Prostate gland (tissue), 2 donors: Measurements from ENCODE around the gene TLR9. TPM values are rescaled to one million over a fixed set of nuclear protein-coding genes. Genes with fewer than 3 reads are reported as not detected.

Experiments
- DNase-seq: peaks from one replicate; pipeline ENCODE4 v3.0.0-alpha.2; 2019; ENCODE audit warnings: low spot score
- H3K27ac ChIP-seq, 2 donors: fragments of 200-600 bp; sonication (generic); 2 replicates each; pipeline ENCODE4 v1.5.1; 2017 to 2019
- H3K27me3 ChIP-seq: fragments of 200-600 bp; sonication (generic); replicated peaks from 2 replicates; pipeline ENCODE4 v1.5.1; 2019; ENCODE audit not compliant: insufficient read depth
- H3K36me3 ChIP-seq, 2 donors: fragments of 200-600 bp; sonication (generic); 1 replicate in 1 of 2; 2 replicates in 1 of 2; pipeline versions ENCODE4 v1.5.1 to v1.8.1; 2017 to 2019
- H3K4me1 ChIP-seq: fragments of 200-600 bp; sonication (generic); replicated peaks from 2 replicates; pipeline ENCODE4 v1.5.1; 2019
- H3K4me3 ChIP-seq, 2 donors: fragments of 200-600 bp; sonication (generic); 2 replicates each; pipeline ENCODE4 v1.5.1; 2017 to 2019
- H3K9me3 ChIP-seq: fragments of 200-600 bp; sonication (generic); 2 replicates; pipeline ENCODE4 v1.5.1; 2017
- POLR2A ChIP-seq: fragments of 450-650 bp; IDR thresholded peaks from one replicate; pipeline ENCODE4 v1.6.1; 2016; ENCODE audit warnings: antibody characterized with exemption, mild to moderate bottlenecking
- POLR2AphosphoS5 ChIP-seq: sonication (generic); formaldehyde crosslinking; IDR thresholded peaks from one replicate; pipeline ENCODE4 v1.6.1; 2017; ENCODE audit warnings: antibody characterized with exemption
- WGBS: methylation state at CpG from one replicate; pipeline ENCODE4 v1.1.5; 2018; 5-methylcytosine and 5-hydroxymethylcytosine counted together
- intact Hi-C: fragments of 100-400 bp; cut with DNase I; formaldehyde crosslinking; loops from one replicate; pipeline ENCODE4 v1.14.2; 2022
- total RNA-seq, 2 donors: library from RNA; depleted of rRNA; stranded (reverse); fragments of >200 nt; gene quantifications; one replicate each; pipeline ENCODE4 v1.1.0, GENCODE V29; 2016
- TF ChIP-seq, protein P1 (sequence below), 4 experiments: fragments of 200-600 bp in 2 of 4; fragments of 450-650 bp in 2 of 4; sonication (generic) in 2 of 4; IDR thresholded peaks; 1 replicate in 3 of 4; 2 replicates in 1 of 4; pipeline ENCODE4 v1.5.1; 2016 to 2019; ENCODE audit warnings: antibody characterized with exemption in 4 of 4, mild to moderate bottlenecking in 2 of 4, moderate library complexity in 2 of 4

TLR9 gene
- total RNA-seq, 2 donors from 2014 or later, result 0.17 TPM; not detected in 1

- Histone ChIP-seq H3K27me3 (no peaks in the 10 kb centered on the region), H3K9me3 (no peaks in the 10 kb centered on the region), H3K4me1 (peaks cover 29% of the 10 kb centered on the region), H3K36me3 (no peaks in the 10 kb centered on the region), H3K4me3 (no peak overlapping the region), H3K27ac (no peak overlapping the region)
- no peak for DNase-seq
- WGBS, result 82% methylated on average over 33 of the region's 34 CpGs
- TF ChIP-seq POLR2AphosphoS5 (no peak), POLR2A (no peak)
- TF ChIP-seq, protein P1, sequence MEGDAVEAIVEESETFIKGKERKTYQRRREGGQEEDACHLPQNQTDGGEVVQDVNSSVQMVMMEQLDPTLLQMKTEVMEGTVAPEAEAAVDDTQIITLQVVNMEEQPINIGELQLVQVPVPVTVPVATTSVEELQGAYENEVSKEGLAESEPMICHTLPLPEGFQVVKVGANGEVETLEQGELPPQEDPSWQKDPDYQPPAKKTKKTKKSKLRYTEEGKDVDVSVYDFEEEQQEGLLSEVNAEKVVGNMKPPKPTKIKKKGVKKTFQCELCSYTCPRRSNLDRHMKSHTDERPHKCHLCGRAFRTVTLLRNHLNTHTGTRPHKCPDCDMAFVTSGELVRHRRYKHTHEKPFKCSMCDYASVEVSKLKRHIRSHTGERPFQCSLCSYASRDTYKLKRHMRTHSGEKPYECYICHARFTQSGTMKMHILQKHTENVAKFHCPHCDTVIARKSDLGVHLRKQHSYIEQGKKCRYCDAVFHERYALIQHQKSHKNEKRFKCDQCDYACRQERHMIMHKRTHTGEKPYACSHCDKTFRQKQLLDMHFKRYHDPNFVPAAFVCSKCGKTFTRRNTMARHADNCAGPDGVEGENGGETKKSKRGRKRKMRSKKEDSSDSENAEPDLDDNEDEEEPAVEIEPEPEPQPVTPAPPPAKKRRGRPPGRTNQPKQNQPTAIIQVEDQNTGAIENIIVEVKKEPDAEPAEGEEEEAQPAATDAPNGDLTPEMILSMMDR (IDR thresholded peaks at IDR 0.05), result no peak
- intact Hi-C loops, result loop anchor here (5.0 kb wide), 1 partner anchor 121 kb away; no protein-coding TSS in a partner anchor
Measured at GRCh38 chr3:52221563-52222318, 3.7 kb downstream of the TLR9 start.

- H3K4me1 ChIP-seq, result peaks cover 29% of the 10 kb centered on the region
- no peaks in the 10 kb centered on the region for H3K36me3 ChIP-seq
- no peak for TF ChIP-seq POLR2A
- TF ChIP-seq POLR2AphosphoS5, result no peak
- WGBS, result 91% methylated on average over 27 of the region's 27 CpGs
- H3K27me3 ChIP-seq, result no peaks in the 10 kb centered on the region
- H3K4me3 ChIP-seq, result no peak overlapping the region
- intact Hi-C loops, result loop anchor here (5.0 kb wide), 1 partner anchor 121 kb away; no protein-coding TSS in a partner anchor
- DNase-seq, result no peak
- H3K9me3 ChIP-seq, result no peaks in the 10 kb centered on the region
- peak overlapping the region; percentile 10 to 24 for H3K27ac ChIP-seq
Measured at GRCh38 chr3:52221141-52221562, 4.3 kb downstream of the TLR9 start.

DNA sequence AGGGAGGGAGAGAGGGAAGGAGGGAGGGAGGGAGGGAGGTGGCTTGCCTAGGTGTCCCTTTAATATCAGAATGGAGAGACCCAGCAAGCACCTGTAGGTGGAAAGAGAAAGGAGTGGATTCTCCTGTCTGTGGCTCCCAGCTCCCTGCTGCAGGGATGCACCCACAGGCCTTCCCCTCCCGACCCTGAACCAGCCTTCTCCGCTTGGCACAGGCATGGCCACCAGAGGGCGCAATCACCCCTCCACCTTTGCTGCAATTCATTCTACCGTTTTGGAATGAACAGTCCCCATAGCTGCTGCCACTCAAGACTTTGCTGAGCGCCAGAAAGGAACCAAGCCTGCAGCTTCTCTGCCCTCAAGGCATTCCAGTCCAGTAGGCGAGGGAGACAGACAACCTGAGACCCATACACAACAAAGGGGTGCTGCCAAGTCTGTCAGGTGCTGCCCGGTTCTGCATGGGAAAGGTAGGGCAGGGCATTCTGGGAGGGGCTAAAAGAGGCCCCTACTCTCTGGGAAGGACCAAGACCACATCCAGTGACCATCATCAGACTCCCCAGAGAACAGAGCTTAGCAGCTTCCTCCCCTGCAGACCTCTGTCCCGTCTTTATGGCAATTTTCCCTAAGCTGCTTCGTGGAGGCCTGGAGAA lies 4.9 kb downstream of the TLR9 start:
- intact Hi-C loops, result loop anchor here (5.0 kb wide), 1 partner anchor 122 kb away; no protein-coding TSS in a partner anchor
- Histone ChIP-seq H3K4me1 (peaks cover 29% of the 10 kb centered on the region), H3K27me3 (no peaks in the 10 kb centered on the region)

DNA sequence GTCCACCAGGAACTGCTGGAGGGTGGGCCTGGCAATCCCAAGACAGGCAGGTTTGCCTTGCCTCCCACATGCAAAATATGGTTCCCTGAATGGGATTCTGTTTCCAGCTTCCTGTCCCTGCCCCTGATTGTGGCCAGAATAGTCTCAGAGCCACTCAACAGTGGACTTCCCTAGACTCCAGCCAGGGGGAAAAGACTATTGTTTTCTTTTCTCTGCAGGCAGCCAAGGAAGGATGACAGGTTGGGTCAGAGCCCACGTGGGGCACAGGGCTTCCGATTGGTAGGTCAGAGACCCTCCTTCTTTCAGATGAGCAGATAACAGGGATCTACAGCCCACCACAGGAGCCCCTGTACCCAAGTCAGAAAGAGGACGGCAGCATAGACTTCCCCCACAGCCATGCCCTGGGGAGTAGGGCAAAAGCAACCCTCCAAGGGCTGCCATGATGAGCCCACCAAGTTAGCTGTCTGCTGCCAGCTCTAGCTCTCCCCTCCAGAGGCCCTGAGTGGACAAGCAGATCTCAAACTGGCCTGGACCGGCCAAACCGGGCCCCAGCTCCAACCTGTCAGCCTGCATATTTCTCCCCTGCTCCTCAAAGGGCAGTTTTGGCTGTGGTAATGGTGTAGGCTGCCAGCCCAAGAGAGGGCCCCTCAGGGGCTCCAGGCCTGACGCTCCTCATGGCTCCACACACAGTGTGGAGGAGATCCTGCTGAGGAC lies 6.4 kb downstream of the TLR9 start:
- intact Hi-C loops, result no loop called here
- Histone ChIP-seq H3K27ac (peak overlapping the region; percentile 72 to 74), H3K9me3 (no peaks in the 10 kb centered on the region), H3K27me3 (no peaks in the 10 kb centered on the region), H3K36me3 (peaks cover 0 to 5% of the 10 kb centered on the region in 2 donors), H3K4me3 (no peak overlapping the region), H3K4me1 (peaks cover 29% of the 10 kb centered on the region)
- TF ChIP-seq POLR2AphosphoS5, result peak; percentile 45
- no peak for TF ChIP-seq POLR2A
- TF ChIP-seq, protein P1 (IDR thresholded peaks at IDR 0.05), result peak in 1 of 4 experiments; percentile 10
- 28% methylated on average over 6 of the region's 6 CpGs for WGBS
- DNase-seq, result peak; percentile 67

More for the DNA sequence above, 4.9 kb downstream of the TLR9 start:
- H3K4me3 ChIP-seq, result no peak overlapping the region
- TF ChIP-seq POLR2A, result no peak
- TF ChIP-seq, protein P1 (IDR thresholded peaks at IDR 0.05), result peak; percentile 86 to 91 (median 90)
- peak; percentile 83 for TF ChIP-seq POLR2AphosphoS5
- peak overlapping the region; percentile 10 to 24 for H3K27ac ChIP-seq
- H3K36me3 ChIP-seq, result no peaks in the 10 kb centered on the region
- no peaks in the 10 kb centered on the region for H3K9me3 ChIP-seq
- DNase-seq, result peak; percentile 79
- WGBS, result 23% methylated on average over 9 of the region's 9 CpGs

GRCh38 chr3:52218454-52218853 lies 7.0 kb downstream of the TLR9 start:
- H3K27me3 ChIP-seq, result no peaks in the 10 kb centered on the region
- TF ChIP-seq POLR2A, result no peak
- TF ChIP-seq, protein P1 (IDR thresholded peaks at IDR 0.05), result no peak
- TF ChIP-seq POLR2AphosphoS5, result no peak
- DNase-seq, result no peak
- peaks cover 0 to 5% of the 10 kb centered on the region in 2 donors for H3K36me3 ChIP-seq
- H3K9me3 ChIP-seq, result no peaks in the 10 kb centered on the region
- peaks cover 29% of the 10 kb centered on the region for H3K4me1 ChIP-seq
- H3K27ac ChIP-seq, result peak overlapping the region; percentile 72 to 74
- intact Hi-C loops, result no loop called here
- 59% methylated on average over 12 of the region's 12 CpGs for WGBS
- H3K4me3 ChIP-seq, result no peak overlapping the region
